A673 (cell line): ENCODE results near the gene RGS16. TPM values are rescaled to one million over a fixed set of nuclear protein-coding genes. Genes with fewer than 3 reads are reported as not detected.

ENCODE experiments used
- BruUV-seq: library from RNA; stranded (reverse); fragments of 400-500 nt; replicated peaks from 2 replicates; lab custom pipeline; 2021; lab: Mats Ljungman, UMichigan
- CTCF ChIA-PET: fragments of 300-600 bp; sonication (Branson Sonifier 250); formaldehyde crosslinking; loops from one replicate; lab custom pipeline; 2022; ENCODE audit warnings: antibody characterized with exemption; lab: Charles Lee
- POLR2A ChIA-PET: fragments of 300-600 bp; sonication (Branson Sonifier 250); formaldehyde crosslinking; loops from one replicate; lab custom pipeline; 2022; ENCODE audit warnings: antibody characterized with exemption; ENCODE audit not compliant: low non-redundant PET; lab: Charles Lee
- DNase-seq: peaks from one replicate; pipeline ENCODE4 v3.0.0-alpha.2; 2015; ENCODE audit warnings: low spot score
- H3K27ac ChIP-seq: fragments of 200-600 bp; sonication (generic); 2 replicates; pipeline ENCODE4 v1.5.1; 2016; ENCODE audit warnings: mixed run types, low read depth, mild to moderate bottlenecking, mixed read lengths, antibody characterized with exemption, low read length; ENCODE audit not compliant: poor library complexity, severe bottlenecking
- H3K27me3 ChIP-seq: fragments of 200-600 bp; sonication (generic); replicated peaks from 2 replicates; pipeline ENCODE4 v1.6.1; 2017; ENCODE audit warnings: mixed run types, low read depth, mild to moderate bottlenecking, mixed read lengths, antibody characterized with exemption, low read length; ENCODE audit not compliant: insufficient read depth, poor library complexity
- H3K36me3 ChIP-seq: fragments of 200-600 bp; sonication (generic); 2 replicates; pipeline ENCODE4 v1.6.1; 2016; ENCODE audit warnings: mixed run types, mild to moderate bottlenecking, mixed read lengths, antibody characterized with exemption, low read length; ENCODE audit not compliant: insufficient read depth, poor library complexity, severe bottlenecking
- H3K4me1 ChIP-seq: fragments of 200-600 bp; sonication (generic); 2 replicates; pipeline ENCODE4 v1.6.1; 2017; ENCODE audit warnings: mixed run types, mild to moderate bottlenecking, mixed read lengths, antibody characterized with exemption, low read length; ENCODE audit not compliant: insufficient read depth, poor library complexity, severe bottlenecking
- H3K4me3 ChIP-seq: fragments of 200-600 bp; sonication (generic); 2 replicates; pipeline ENCODE4 v1.5.1; 2016; ENCODE audit warnings: low read depth, mixed run types, mild to moderate bottlenecking, mixed read lengths, low read length; ENCODE audit not compliant: poor library complexity, severe bottlenecking
- H3K9me3 ChIP-seq: fragments of 200-600 bp; sonication (generic); 2 replicates; pipeline ENCODE4 v1.6.1; 2016; ENCODE audit warnings: mixed run types, low read depth, mild to moderate bottlenecking, mixed read lengths, antibody characterized with exemption, low read length; ENCODE audit not compliant: poor library complexity, severe bottlenecking
- EZH2 ChIP-seq: fragments of 200-600 bp; sonication (generic); IDR thresholded peaks from 2 replicates; pipeline ENCODE4 v1.6.1; 2017; ENCODE audit warnings: borderline replicate concordance, low read depth, mild to moderate bottlenecking, mixed read lengths, antibody characterized with exemption, low read length; ENCODE audit not compliant: poor library complexity, severe bottlenecking
- intact Hi-C: fragments of 100-400 bp; cut with micrococcal nuclease; formaldehyde crosslinking; loops from one replicate; pipeline ENCODE4 v1.10.0; 2022; ENCODE audit not compliant: unreplicated experiment
- total RNA-seq: library from RNA; stranded (reverse); gene quantifications from 2 replicates; pipeline ENCODE4 v1.2.3, GENCODE V29; 2021
- TF ChIP-seq, protein P1 (sequence below): fragments of 300-800, 200-600 bp; sonication (generic); conservative IDR thresholded peaks from 2 replicates; pipeline ENCODE4 v1.5.1; 2017; ENCODE audit warnings: low read depth, mild to moderate bottlenecking, antibody characterized with exemption, low read length, moderate library complexity, mixed read lengths

RGS16 gene
- total RNA-seq, 1 experiment from 2014 or later: 22.1 TPM

DNA sequence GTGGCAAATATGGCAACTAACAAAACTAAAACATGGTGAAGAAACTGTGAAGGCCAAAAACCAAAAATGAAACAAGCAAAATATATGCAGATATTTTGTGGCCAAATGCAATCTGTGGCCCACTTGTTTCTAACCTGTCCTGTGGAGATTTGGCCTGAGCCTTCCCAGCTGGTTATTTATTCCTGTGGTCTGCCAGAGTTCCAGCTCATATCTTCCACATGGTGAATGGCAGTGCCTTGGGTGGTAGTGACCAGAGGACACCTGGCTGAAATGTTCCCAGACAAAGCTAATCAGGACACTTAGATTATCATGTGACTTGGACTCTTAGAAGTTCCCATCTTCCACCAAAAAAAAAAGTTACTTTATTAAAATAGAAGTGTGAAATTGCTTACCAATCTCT is 54.8 kb downstream of the RGS16 start:
- H3K9me3 ChIP-seq: no peaks in the 10 kb centered on the region
- no peaks in the 10 kb centered on the region for H3K4me1 ChIP-seq
- no peaks in the 10 kb centered on the region for H3K36me3 ChIP-seq
- H3K27ac ChIP-seq: no peak overlapping the region
- BruUV-seq: no TSS peak
- ChIA-PET POLR2A (no interaction called here), CTCF (no interaction called here)
- TF ChIP-seq EZH2: no peak
- TF ChIP-seq, protein P1, sequence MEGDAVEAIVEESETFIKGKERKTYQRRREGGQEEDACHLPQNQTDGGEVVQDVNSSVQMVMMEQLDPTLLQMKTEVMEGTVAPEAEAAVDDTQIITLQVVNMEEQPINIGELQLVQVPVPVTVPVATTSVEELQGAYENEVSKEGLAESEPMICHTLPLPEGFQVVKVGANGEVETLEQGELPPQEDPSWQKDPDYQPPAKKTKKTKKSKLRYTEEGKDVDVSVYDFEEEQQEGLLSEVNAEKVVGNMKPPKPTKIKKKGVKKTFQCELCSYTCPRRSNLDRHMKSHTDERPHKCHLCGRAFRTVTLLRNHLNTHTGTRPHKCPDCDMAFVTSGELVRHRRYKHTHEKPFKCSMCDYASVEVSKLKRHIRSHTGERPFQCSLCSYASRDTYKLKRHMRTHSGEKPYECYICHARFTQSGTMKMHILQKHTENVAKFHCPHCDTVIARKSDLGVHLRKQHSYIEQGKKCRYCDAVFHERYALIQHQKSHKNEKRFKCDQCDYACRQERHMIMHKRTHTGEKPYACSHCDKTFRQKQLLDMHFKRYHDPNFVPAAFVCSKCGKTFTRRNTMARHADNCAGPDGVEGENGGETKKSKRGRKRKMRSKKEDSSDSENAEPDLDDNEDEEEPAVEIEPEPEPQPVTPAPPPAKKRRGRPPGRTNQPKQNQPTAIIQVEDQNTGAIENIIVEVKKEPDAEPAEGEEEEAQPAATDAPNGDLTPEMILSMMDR: no peak
- intact Hi-C loops: no loop called here
- peaks cover 11% of the 10 kb centered on the region for H3K27me3 ChIP-seq
- DNase-seq: no peak
- no peak overlapping the region for H3K4me3 ChIP-seq

Other genes starting within 250 kb of the RGS16 start
- gene GLUL, start 212.6 kb downstream of the RGS16 start, total RNA-seq: 260 and 266 TPM in 2 replicates
- not detected in 2 replicates for gene TEDDM1, start 203.7 kb downstream of the RGS16 start, total RNA-seq
- not detected in 2 replicates for gene RGSL1, start 154.2 kb downstream of the RGS16 start, total RNA-seq
- 3.2 and 3.3 TPM in 2 replicates for gene RNASEL, start 15.1 kb downstream of the RGS16 start, total RNA-seq
- gene RGS8, start 80.2 kb upstream of the RGS16 start, total RNA-seq: not detected in 2 replicates
- gene NPL, start 185.4 kb upstream of the RGS16 start, total RNA-seq: 5.3 and 6.9 TPM in 2 replicates
- gene DHX9, start 235.0 kb upstream of the RGS16 start, total RNA-seq: 374 and 384 TPM in 2 replicates